GM13976 (cell line): ENCODE measurements around the gene CPEB2.
A peak's percentile ranks its signal among the peaks of the same experiment; 100 is the strongest.

Experiments used
- DNase-seq: peaks from one replicate; pipeline ENCODE4 v3.0.0; 2012; ENCODE audit warnings: low spot score
- CTCF ChIP-seq: IDR thresholded peaks from 2 replicates; pipeline ENCODE4 v1.5.1; 2012; ENCODE audit warnings: borderline replicate concordance, mild to moderate bottlenecking; ENCODE audit not compliant: insufficient read depth; ENCODE audit errors: extremely low read depth, missing control alignments, control extremely low read depth
- in situ Hi-C: fragments of 300-500 bp; cut with MboI; formaldehyde crosslinking; loops from one replicate; pipeline ENCODE4 v1.12.0; 2022; ENCODE audit warnings: low sequenced_read_pairs, mixed read lengths, inconsistent platforms; ENCODE audit not compliant: unreplicated experiment

CPEB2 gene

GRCh38 chr4:14985161-14985560 lies 17.1 kb upstream of the CPEB2 start:
- no peak for DNase-seq
- TF ChIP-seq CTCF = no peak
- in situ Hi-C loops = no loop called here

- in situ Hi-C loops = no loop called here
- TF ChIP-seq CTCF = no peak
- no peak for DNase-seq
These were observed 16.4 kb upstream of the CPEB2 start for GRCh38 chr4:14985843-14986242.

DNA sequence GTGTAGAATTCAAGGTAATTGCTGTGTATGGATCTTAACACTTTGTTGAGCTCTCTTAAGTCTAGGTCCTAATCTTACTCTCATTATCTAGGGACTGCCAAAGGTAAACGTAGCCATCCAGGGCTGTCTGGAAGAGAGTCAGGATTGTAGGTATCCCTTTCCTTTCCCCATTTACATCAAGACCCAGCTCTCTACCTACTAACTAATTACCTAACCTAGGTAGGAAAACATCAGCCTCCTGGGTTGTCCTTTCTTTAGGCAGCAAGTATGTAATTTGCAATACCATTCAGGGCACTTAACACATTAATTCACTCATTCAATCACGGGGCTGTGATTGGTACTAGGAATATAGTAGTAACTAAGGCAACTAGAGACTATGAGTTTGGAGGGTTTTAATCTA lies 15.2 kb upstream of the CPEB2 start:
- DNase-seq = no peak
- in situ Hi-C loops = no loop called here
- no peak for TF ChIP-seq CTCF

GRCh38 chr4:14990484-14990883 lies 11.8 kb upstream of the CPEB2 start:
- no peak for TF ChIP-seq CTCF
- in situ Hi-C loops = no loop called here
- DNase-seq = no peak

GRCh38 chr4:14994242-14994641 lies 8.0 kb upstream of the CPEB2 start:
- TF ChIP-seq CTCF = no peak
- in situ Hi-C loops = no loop called here
- DNase-seq = no peak

GRCh38 chr4:15001248-15001868 lies 923 bp upstream of the CPEB2 start:
- no peak for TF ChIP-seq CTCF
- DNase-seq = peak; percentile 17
- in situ Hi-C loops = loop anchor here (25.0 kb wide), 1 partner anchor 661 kb away; the partner anchor contains the start of gene FBXL5
